GM11168 (cell line): ENCODE measurements around the gene RNF182.
"Not testable (repeated sequence)": the region's sequence is repeated elsewhere in the genome, so short reads cannot be mapped to it uniquely, and the experiment has no call there.

Experiments used
- in situ Hi-C: fragments of 300-500 bp; cut with MboI; formaldehyde crosslinking; loops from one replicate; pipeline ENCODE4 v1.12.0; 2022; ENCODE audit warnings: low sequenced_read_pairs; ENCODE audit not compliant: unreplicated experiment

Gene RNF182

GRCh38 chr6:13924949-13925881, at the start of gene RNF182:
Gene RNF182 (plus strand): TSS chr6:13924952. CDS start chr6:13977120, 52,168 bp downstream.
- in situ Hi-C loops = no loop called here

- in situ Hi-C loops = no loop called here
These were observed 47.7 kb upstream of the RNF182 start for GRCh38 chr6:13877051-13877450.

GRCh38 chr6:13880061-13880663, 44.6 kb upstream of the RNF182 start:
- in situ Hi-C loops = not testable (repeated sequence)

- in situ Hi-C loops = no loop called here
These were observed 43.1 kb upstream of the RNF182 start for GRCh38 chr6:13881621-13882165.

GRCh38 chr6:13883966-13884365, 40.8 kb upstream of the RNF182 start:
- in situ Hi-C loops = no loop called here

- in situ Hi-C loops = no loop called here
These were observed 40.4 kb upstream of the RNF182 start for GRCh38 chr6:13884397-13884796.

GRCh38 chr6:13885601-13886000, 39.2 kb upstream of the RNF182 start:
- in situ Hi-C loops = no loop called here

- in situ Hi-C loops = no loop called here
These were observed 37.8 kb upstream of the RNF182 start for GRCh38 chr6:13886949-13887348.

- in situ Hi-C loops = no loop called here
These were observed 32.6 kb upstream of the RNF182 start for GRCh38 chr6:13892017-13892645.

- in situ Hi-C loops = loop anchor here (10.0 kb wide), 1 partner anchor 242 kb away; no protein-coding TSS in a partner anchor
These were observed 21.8 kb upstream of the RNF182 start for GRCh38 chr6:13902922-13903321.

GRCh38 chr6:13903364-13903763, 21.4 kb upstream of the RNF182 start:
- in situ Hi-C loops = loop anchor here (10.0 kb wide), 1 partner anchor 241 kb away; no protein-coding TSS in a partner anchor

GRCh38 chr6:13907001-13907350, 17.8 kb upstream of the RNF182 start:
- in situ Hi-C loops = loop anchor here (10.0 kb wide), 1 partner anchor 238 kb away; no protein-coding TSS in a partner anchor

- in situ Hi-C loops = loop anchor here (10.0 kb wide), 1 partner anchor 237 kb away; no protein-coding TSS in a partner anchor
These were observed 17.0 kb upstream of the RNF182 start for GRCh38 chr6:13907614-13908215.

GRCh38 chr6:13908955-13909381, 15.8 kb upstream of the RNF182 start:
- in situ Hi-C loops = loop anchor here (10.0 kb wide), 1 partner anchor 236 kb away; no protein-coding TSS in a partner anchor

- in situ Hi-C loops = loop anchor here (5.0 kb wide), 1 partner anchor 152 kb away; no protein-coding TSS in a partner anchor
These were observed 14.3 kb upstream of the RNF182 start for GRCh38 chr6:13910443-13910842.

GRCh38 chr6:13911337-13911736, 13.4 kb upstream of the RNF182 start:
- in situ Hi-C loops = loop anchor here (5.0 kb wide), 1 partner anchor 151 kb away; no protein-coding TSS in a partner anchor

- in situ Hi-C loops = loop anchor here (5.0 kb wide), 1 partner anchor 149 kb away; no protein-coding TSS in a partner anchor
These were observed 11.3 kb upstream of the RNF182 start for GRCh38 chr6:13913226-13914001.

GRCh38 chr6:13914351-13914750, 10.4 kb upstream of the RNF182 start:
- in situ Hi-C loops = loop anchor here (5.0 kb wide), 1 partner anchor 148 kb away; no protein-coding TSS in a partner anchor
